NCI-H510A (cell line): ENCODE measurements around the gene IL3.
"Not testable (repeated sequence)": the region's sequence is repeated elsewhere in the genome, so short reads cannot be mapped to it uniquely, and the experiment has no call there.

Source experiments
- DNase-seq: peaks from one replicate; lab custom pipeline; 2025; lab: John Stamatoyannopoulos, UW

Gene IL3

DNA sequence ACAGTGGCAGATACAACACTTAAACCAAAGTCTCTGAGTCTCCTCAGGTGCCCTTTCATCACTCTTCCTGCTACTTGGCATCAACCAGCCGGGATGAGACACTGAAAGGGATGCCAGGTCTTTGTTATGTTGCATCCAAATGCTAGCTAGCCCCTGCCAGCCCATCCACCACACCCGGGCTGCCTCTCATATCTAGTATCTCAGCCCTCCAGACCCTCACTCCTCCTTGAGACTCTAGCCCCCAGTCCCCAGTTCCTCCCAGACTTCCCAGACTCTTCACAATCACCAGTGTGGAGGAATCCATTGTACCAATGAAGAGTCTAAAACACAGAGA, 34.6 kb downstream of the IL3 start:
- no peak for DNase-seq

- DNase-seq = no peak
These were observed 35.0 kb downstream of the IL3 start for GRCh38 chr5:132095424-132095972.

DNA sequence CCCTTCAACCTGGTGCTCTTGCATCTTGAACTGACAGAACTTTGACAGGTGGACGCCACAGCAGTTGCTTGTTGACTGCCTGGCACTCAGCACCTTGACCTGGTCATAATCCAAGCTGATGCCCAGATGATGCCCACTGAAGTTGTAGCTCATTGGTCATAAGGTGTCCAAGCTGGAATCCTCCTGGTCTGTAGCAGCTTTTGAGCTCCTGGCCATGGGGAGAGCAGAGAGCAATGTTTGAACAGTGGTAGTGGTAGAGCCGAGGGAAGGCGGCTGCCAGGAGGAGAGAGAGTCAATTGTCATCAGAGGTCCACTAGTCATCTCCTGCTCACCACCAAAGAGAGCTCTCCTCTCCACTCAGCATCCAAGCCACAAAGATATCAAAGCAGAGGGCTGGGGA, 36.4 kb downstream of the IL3 start:
- no peak for DNase-seq

GRCh38 chr5:132098151-132098594, 37.7 kb downstream of the IL3 start:
- no peak for DNase-seq

DNA sequence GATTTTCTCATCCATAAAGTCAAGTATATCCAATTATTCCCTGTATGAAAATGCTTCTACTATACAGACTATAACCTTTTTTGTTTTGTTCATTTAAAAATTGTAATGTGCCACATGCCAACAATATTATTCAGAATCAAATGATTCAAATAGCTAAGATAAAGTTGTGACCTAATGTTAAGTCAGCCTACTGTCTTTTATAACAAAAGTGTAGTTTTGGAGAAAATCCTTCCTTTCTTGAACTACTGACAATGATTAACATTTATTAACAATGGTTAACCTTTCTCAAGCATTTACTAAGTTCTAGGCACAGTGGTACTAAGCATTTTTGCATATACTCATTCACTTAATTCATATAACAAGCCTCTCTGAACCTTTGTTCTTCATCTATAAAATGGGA, 38.2 kb downstream of the IL3 start:
- DNase-seq = no peak

DNA sequence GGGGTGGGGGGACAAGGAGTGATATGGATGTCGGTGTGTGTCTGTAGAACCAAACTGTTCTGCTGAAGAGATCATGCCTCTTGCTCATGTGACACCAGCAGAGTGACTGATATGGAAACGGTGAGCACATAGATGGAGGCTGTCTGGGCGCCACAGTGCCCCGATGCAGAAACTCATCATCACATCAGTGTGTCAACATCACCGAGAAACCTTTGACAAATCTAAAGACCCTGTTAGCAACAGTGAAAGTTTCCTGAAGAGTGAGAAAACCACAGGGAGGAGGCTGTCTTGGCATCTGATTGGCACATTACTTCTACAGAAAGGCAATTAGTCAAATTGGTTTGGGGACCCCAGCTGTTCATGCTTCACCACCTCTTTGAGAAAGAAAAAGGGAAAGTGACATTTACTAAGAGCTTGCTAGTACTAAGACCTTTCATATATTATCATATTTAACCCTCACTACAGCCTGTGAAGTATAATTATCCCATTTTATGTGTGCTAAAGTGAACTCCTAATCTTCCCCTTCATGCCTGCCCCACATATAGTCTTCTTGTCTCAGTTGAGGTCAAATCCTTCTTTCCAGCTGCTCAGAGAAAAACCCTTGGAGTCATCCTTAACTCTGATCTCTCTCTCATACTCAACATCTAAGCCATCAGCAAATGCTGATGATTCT, 38.8 kb downstream of the IL3 start:
- DNase-seq = no peak

DNA sequence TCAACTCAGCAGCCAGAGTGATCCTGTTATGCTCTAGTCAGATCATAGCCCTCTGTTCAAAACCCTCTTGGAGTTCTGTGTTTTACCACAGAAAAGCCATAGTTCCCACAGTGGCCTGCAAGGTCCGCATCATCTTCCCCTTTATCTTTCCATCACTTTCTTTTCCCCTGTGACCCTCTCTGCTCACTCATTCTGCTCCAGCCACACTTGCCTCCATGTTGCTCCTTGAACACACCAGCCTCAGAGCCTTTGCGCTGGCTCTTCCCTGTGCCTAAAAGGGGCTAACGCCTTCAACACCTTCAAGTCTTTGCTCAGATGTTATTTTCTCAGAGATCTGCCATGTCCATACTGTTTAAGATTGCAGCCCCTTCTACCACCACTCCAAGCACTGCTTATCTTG, 39.5 kb downstream of the IL3 start:
- no peak for DNase-seq

DNA sequence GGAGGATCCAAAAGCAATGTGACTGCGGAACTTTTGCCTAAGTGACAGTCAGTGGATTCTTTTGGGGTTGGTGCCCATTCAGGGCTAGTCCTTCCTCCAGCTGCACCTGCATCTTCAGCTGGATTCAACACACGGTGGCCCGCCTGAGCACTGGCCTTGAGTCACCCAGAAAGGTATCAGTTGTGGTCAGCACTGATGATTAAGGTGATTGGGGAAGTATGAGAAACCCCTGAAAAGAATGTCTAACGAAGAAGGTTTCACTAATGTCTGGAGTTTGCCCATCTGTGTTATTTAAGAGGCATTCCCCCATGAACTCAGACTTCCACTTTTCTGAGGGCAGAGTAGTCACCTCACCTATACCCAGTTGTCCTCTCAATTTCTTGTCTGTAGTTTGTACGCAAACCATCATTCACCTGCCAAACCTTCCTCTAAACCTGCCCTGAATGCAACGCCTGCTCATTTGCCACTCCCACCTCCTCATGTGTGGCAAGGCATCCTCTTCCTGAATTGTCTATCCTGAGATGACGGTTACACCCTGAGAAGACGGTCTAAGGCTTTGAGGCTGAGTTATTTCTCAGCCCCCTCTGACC, 40.3 kb downstream of the IL3 start:
- no peak for DNase-seq

GRCh38 chr5:132101385-132101880, 41.0 kb downstream of the IL3 start:
- DNase-seq = no peak

DNA sequence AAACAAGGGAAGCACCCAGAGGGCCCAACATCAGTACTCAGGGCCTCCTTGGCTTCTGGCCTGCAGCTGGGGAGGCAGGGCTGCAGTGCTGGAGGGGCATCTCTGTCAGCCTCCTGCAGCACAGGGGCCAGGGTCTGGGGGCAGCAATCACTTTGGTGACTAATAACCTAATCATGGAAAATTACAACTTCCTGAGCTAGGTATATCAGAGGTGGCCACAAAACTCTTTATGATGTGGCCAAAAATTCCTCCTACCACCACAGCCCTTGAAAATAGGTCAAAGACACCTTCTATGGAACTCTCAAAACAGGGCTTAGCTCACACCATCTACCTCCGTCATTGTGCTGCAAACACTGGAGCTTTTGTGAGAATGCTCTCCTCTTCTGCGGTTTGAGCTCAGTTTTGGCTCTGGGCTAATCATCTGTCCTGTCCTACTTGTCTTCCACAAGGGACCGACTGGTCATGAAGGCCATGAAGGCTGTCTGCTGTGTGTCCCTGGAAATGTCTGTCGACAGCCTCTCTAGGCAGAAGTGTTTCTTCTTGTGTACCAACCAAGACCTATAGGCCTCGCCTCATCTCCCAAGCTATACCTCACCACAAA, 41.7 kb downstream of the IL3 start:
- DNase-seq = no peak

GRCh38 chr5:132102944-132103331, 42.5 kb downstream of the IL3 start:
- no peak for DNase-seq

DNA sequence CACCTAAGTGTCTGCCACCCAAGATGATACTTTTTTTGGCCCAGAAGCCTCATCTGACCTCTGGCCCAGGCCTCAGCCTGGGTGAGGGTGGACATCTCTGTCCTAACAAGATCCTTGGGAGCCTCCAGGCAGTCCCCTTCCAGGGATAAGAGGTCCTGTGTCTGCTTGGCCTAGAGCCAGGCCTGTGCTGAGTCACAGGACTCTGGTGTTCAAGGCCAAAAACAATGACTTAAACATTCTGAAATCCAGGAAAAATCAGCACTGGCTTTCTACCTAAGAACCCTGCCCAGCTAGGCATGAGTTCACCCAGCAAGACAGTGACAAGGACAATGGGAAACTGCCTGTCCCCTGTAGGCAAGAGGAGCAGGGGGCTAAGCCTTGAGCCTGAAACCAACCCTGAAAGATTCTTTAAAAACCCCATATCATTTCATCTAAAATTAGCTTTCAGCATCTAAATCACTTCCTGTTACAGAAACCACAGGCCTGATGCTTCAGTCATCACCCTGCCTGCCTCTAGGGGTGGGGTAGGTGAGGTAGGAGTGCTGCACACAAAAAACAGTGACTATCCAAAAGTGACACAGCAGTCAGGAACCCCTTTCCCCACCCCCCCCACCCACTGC, 43.0 kb downstream of the IL3 start:
- no peak for DNase-seq

GRCh38 chr5:132103969-132104391, 43.5 kb downstream of the IL3 start:
- DNase-seq = no peak

DNA sequence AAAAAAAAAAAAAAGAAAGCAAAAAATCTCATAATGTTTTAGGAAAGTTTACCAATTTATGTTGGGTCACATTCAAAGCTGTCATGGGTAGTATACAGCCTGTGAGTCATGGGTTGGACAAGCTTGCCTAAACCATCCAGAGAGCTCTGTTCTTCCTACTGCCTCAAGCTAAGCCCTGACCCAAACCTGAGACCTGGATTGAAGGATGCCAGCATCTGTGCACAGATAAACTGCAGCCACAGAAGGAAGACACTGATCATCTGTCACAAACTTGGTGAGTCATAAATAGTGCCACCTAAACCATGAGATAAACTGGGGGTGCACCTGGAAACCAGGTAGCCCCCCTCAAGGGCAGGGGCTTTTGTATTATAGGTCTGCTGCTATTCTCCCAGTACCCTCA, 44.1 kb downstream of the IL3 start:
- DNase-seq = no peak

GRCh38 chr5:132105688-132106087, 45.2 kb downstream of the IL3 start:
- no peak for DNase-seq

DNA sequence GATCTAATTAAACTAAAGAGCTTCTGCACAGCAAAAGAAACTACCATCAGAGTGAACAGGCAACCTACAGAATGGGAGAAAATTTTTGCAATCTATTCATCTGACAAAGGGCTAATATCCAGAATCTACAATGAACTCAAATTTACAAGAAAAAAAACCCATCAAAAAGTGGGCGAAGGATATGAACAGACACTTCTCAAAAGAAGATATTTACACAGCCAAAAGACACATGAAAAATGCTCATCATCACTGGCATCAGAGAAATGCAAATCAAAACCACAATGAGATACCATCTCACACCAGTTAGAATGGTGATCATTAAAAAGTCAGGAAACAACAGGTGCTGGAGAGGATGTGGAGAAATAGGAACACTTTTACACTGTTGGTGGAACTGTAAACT, 48.0 kb downstream of the IL3 start:
- not testable (repeated sequence) for DNase-seq

- DNase-seq = not testable (repeated sequence)
These were observed 48.5 kb downstream of the IL3 start for GRCh38 chr5:132108957-132109356.

GRCh38 chr5:132109494-132110053, 49.1 kb downstream of the IL3 start:
- no peak for DNase-seq

DNA sequence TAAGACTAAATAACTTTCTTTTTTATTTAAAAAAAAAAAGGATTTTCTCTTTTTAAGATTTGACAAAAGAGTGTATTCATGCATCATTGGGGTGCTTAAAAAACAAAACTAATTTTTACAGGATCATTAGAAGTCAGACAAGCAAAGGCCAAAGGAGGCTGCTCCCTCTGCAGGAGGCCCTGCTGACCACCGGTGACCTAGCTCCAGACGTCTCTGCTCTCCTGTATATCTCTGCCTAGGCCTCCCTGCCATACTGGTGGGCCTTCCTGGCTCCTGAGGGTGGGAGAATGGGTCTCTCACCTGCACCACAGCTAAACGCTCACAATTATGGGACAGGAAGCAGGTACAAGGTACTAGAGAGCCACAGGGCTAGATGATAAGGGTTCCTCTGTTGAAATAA, 49.7 kb downstream of the IL3 start:
- no peak for DNase-seq

- DNase-seq = no peak
These were observed 50.5 kb downstream of the IL3 start for GRCh38 chr5:132110930-132111329.

DNA sequence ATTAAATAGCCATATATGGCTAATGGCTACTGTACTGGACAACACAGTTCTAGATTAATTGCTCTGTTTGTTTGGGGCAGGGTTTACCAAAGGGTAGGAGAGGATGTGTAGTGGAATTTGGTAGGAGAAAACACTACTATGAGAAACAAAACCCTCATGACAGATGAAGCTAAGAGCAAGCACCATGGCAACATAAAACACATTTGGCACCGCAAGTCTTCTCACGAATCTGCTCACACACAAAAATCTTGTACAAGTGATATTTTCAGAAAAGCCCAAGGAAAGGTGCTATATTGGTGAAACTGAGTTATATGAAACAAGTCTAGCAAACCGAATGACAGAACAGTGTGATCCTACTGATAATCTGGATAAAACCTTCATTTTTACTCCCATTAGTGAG, 51.7 kb downstream of the IL3 start:
- DNase-seq = no peak
